ENCODE results near the gene C1RL.

DNA sequence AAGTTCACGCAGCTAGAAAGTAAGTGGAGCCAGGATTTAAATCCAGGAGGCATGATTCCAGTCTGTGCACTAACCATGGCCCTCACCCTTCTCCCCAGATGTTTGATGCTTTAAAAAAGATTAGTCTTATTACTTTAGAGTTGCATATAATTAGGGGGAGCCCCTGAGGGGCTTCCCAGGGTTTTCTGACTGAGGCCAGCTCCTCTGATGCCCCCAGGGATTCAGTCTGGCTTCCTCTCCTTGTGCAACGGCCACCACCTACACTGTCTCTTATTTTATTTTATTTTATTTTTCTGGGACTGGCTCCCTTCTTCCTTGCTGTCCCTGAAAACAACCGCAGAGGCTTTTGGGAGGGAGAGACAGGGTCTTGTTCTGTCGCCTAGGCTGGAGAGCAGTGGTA, 43.8 kb upstream of the C1RL start:
- TF ChIP-seq, protein P1, sequence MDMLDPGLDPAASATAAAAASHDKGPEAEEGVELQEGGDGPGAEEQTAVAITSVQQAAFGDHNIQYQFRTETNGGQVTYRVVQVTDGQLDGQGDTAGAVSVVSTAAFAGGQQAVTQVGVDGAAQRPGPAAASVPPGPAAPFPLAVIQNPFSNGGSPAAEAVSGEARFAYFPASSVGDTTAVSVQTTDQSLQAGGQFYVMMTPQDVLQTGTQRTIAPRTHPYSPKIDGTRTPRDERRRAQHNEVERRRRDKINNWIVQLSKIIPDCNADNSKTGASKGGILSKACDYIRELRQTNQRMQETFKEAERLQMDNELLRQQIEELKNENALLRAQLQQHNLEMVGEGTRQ (IDR thresholded peaks at IDR 0.05; ENCODE audit: low read depth, low read length) = no peak
- TF ChIP-seq NFE2L2 (IDR thresholded peaks at IDR 0.05; ENCODE audit: low read depth, low read length) = no peak
- TF ChIP-seq, protein P2, sequence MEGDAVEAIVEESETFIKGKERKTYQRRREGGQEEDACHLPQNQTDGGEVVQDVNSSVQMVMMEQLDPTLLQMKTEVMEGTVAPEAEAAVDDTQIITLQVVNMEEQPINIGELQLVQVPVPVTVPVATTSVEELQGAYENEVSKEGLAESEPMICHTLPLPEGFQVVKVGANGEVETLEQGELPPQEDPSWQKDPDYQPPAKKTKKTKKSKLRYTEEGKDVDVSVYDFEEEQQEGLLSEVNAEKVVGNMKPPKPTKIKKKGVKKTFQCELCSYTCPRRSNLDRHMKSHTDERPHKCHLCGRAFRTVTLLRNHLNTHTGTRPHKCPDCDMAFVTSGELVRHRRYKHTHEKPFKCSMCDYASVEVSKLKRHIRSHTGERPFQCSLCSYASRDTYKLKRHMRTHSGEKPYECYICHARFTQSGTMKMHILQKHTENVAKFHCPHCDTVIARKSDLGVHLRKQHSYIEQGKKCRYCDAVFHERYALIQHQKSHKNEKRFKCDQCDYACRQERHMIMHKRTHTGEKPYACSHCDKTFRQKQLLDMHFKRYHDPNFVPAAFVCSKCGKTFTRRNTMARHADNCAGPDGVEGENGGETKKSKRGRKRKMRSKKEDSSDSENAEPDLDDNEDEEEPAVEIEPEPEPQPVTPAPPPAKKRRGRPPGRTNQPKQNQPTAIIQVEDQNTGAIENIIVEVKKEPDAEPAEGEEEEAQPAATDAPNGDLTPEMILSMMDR (conservative IDR thresholded peaks at IDR 0.05; ENCODE audit: low read depth, low read length) = no peak
- no peak for TF ChIP-seq RAD21 (IDR thresholded peaks at IDR 0.05; ENCODE audit: low read length)
- TF ChIP-seq MAFK (IDR thresholded peaks at IDR 0.05; ENCODE audit: low read depth, low read length) = no peak
- TF ChIP-seq RCOR1 (IDR thresholded peaks at IDR 0.05; ENCODE audit: insufficient replicate concordance, low read length) = no peak
- no peak for TF ChIP-seq POLR2A (IDR thresholded peaks at IDR 0.05; ENCODE audit: low read depth, low read length)
- no peak for TF ChIP-seq CEBPB (IDR thresholded peaks at IDR 0.05; ENCODE audit: low read depth, low read length)
- TF ChIP-seq SMC3 (IDR thresholded peaks at IDR 0.05; ENCODE audit: low read depth, low read length) = no peak
- TF ChIP-seq MXI1 (IDR thresholded peaks at IDR 0.05; ENCODE audit: borderline replicate concordance, low read depth, low read length) = no peak
- no peak for TF ChIP-seq MAZ (IDR thresholded peaks at IDR 0.05; ENCODE audit: borderline replicate concordance, low read depth, low read length)
- no peak for TF ChIP-seq RFX5 (IDR thresholded peaks at IDR 0.05; ENCODE audit: low read depth, low read length)

All from IMR-90 (cell line).